Measurements from ENCODE around the gene HABP4. TPM values are rescaled to one million over a fixed set of nuclear protein-coding genes. Genes with fewer than 3 reads are reported as not detected.

Gene HABP4
- total RNA-seq, 4 donors from 2014 or later, result 1.9 to 11.3 (median 5.0) TPM

DNA sequence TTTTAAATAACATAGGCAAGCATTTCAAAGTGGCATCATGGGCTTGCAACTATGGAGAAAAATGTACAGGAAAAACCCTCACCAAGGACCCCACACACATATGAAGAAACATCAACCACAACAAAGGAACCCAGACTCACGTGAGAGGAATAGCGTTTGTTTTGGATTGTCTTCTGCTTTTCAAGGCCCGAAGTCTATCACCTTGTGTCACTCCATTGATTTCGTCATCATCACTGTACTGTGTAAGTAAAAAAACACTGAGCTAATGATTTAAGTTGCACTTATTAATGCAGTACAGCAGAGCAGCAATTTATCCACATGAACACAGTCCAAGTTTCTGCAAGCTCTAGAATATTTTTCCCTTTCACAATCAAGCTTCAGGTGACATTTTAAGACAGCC lies 72.4 kb downstream of the HABP4 start:
- no peaks in the 10 kb centered on the region for H3K36me3 ChIP-seq
- 72 to 74% methylated on average over 4 of the region's 4 CpGs for WGBS, 2 donors (ENCODE audit: low coverage in 1 of 2)
- H3K4me1 ChIP-seq, result no peaks in the 10 kb centered on the region
- H3K27me3 ChIP-seq, result no peaks in the 10 kb centered on the region
- no peak for TF ChIP-seq POLR2A (IDR thresholded peaks at IDR 0.05)
- TF ChIP-seq EP300 (IDR thresholded peaks at IDR 0.05; ENCODE audit: low read depth), result no peak
- intact Hi-C loops (cut with DNase I; ENCODE audit: low total_unique reads) (no loop called here), in situ Hi-C loops (cut with MboI; ENCODE audit: low pct_ligation_motif_present in 1 of 4, low pct_unique_long_range_greater_than_20kb in 1 of 4, low sequenced_read_pairs in 3 of 4) (no loop called here)
- no peak for DNase-seq
- no peak overlapping the region for H3K27ac ChIP-seq
- H3K4me3 ChIP-seq, result no peak overlapping the region
- no peaks in the 10 kb centered on the region for H3K9me3 ChIP-seq

DNA sequence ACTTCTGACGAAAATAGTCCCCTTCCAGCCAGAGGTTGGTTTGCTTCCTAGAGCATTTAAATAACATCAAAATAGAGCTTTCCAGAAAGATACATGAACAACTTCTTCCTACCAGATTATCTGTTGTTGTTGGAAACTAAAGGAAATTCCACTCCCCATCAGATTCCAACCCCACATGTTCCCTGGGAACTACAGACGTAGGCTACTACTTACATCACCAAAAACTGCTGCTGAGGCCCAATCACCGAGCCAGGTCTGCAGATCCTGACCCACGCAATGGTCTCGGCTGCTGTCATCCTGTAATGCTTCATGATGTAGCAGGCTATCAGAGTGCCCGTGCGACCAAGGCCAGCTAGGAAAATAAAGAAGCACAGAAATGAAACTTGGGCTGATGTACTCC lies 73.4 kb downstream of the HABP4 start:
- in situ Hi-C loops (cut with MboI; ENCODE audit: low pct_ligation_motif_present in 1 of 4, low pct_unique_long_range_greater_than_20kb in 1 of 4, low sequenced_read_pairs in 3 of 4), result no loop called here
- WGBS, 2 donors (ENCODE audit: low coverage in 1 of 2), result 90 to 97% methylated on average over 2 to 7 of the region's 7 CpGs
- TF ChIP-seq, protein P1, sequence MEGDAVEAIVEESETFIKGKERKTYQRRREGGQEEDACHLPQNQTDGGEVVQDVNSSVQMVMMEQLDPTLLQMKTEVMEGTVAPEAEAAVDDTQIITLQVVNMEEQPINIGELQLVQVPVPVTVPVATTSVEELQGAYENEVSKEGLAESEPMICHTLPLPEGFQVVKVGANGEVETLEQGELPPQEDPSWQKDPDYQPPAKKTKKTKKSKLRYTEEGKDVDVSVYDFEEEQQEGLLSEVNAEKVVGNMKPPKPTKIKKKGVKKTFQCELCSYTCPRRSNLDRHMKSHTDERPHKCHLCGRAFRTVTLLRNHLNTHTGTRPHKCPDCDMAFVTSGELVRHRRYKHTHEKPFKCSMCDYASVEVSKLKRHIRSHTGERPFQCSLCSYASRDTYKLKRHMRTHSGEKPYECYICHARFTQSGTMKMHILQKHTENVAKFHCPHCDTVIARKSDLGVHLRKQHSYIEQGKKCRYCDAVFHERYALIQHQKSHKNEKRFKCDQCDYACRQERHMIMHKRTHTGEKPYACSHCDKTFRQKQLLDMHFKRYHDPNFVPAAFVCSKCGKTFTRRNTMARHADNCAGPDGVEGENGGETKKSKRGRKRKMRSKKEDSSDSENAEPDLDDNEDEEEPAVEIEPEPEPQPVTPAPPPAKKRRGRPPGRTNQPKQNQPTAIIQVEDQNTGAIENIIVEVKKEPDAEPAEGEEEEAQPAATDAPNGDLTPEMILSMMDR (IDR thresholded peaks at IDR 0.05), result no peak
- TF ChIP-seq POLR2AphosphoS5 (IDR thresholded peaks at IDR 0.05) (no peak), EP300 (IDR thresholded peaks at IDR 0.05; ENCODE audit: low read depth) (no peak), POLR2A (IDR thresholded peaks at IDR 0.05) (no peak)
- intact Hi-C loops (cut with DNase I; ENCODE audit: low total_unique reads), result no loop called here
- no peaks in the 10 kb centered on the region for H3K4me1 ChIP-seq
- H3K4me3 ChIP-seq, result no peak overlapping the region
- no peaks in the 10 kb centered on the region for H3K36me3 ChIP-seq
- no peak overlapping the region for H3K27ac ChIP-seq
- DNase-seq, result no peak
- no peaks in the 10 kb centered on the region for H3K27me3 ChIP-seq
- no peaks in the 10 kb centered on the region for H3K9me3 ChIP-seq

DNA sequence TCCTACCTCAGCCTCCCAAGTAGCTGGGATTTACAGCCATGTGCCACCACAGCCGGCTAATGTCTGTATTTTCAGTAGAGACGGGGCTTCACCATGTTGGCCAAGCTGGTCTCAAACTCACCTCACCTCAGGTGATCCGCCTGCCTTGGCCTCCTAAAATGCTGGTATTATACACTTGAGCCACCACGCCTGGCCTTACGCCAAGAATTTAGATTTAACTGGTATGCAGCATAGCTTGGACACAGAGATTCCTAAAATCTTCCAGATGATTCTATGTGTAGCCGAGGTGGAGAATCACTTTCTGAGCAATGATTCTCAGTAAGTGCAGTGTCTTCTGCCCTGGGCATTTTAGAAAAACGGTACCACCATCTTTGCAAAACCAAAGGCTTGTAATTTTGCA lies 74.1 kb downstream of the HABP4 start:
- TF ChIP-seq EP300 (IDR thresholded peaks at IDR 0.05; ENCODE audit: low read depth) (no peak), POLR2A (IDR thresholded peaks at IDR 0.05) (no peak), POLR2AphosphoS5 (IDR thresholded peaks at IDR 0.05) (no peak)
- TF ChIP-seq, protein P1 (IDR thresholded peaks at IDR 0.05), result no peak
- no peak overlapping the region for H3K27ac ChIP-seq
- H3K4me3 ChIP-seq, result no peak overlapping the region
- no peaks in the 10 kb centered on the region for H3K9me3 ChIP-seq
- no peak for DNase-seq
- WGBS, 2 donors (ENCODE audit: low coverage in 1 of 2), result 43 to 93% methylated on average over 1 to 7 of the region's 7 CpGs
- no peaks in the 10 kb centered on the region for H3K4me1 ChIP-seq
- intact Hi-C loops (cut with DNase I; ENCODE audit: low total_unique reads), result no loop called here
- no peaks in the 10 kb centered on the region for H3K27me3 ChIP-seq
- in situ Hi-C loops (cut with MboI; ENCODE audit: low pct_ligation_motif_present in 1 of 4, low pct_unique_long_range_greater_than_20kb in 1 of 4, low sequenced_read_pairs in 3 of 4), result no loop called here
- H3K36me3 ChIP-seq, result no peaks in the 10 kb centered on the region

DNA sequence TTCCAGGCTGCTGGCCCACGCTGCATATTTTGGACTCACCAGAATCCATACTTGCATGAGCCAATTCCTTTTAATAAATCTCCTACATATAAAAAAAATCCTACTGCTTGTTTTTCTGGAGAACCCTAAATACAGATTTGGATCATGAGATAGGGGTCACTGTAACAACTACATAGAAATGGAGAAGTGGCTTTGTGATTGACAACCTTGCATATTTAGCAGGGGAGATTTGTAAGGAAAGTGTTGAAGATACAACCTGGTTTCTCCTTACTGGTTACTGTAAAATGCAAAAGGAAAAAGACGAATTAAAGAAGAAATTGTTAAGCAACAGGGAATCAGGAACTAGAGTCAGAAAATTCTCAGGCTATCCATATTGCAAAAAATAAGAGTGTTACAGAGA lies 74.8 kb downstream of the HABP4 start:
- Histone ChIP-seq H3K27ac (no peak overlapping the region), H3K27me3 (no peaks in the 10 kb centered on the region), H3K4me1 (no peaks in the 10 kb centered on the region), H3K9me3 (no peaks in the 10 kb centered on the region), H3K4me3 (no peak overlapping the region), H3K36me3 (no peaks in the 10 kb centered on the region)
- in situ Hi-C loops (cut with MboI; ENCODE audit: low pct_ligation_motif_present in 1 of 4, low pct_unique_long_range_greater_than_20kb in 1 of 4, low sequenced_read_pairs in 3 of 4) (no loop called here), intact Hi-C loops (cut with DNase I; ENCODE audit: low total_unique reads) (no loop called here)
- TF ChIP-seq, protein P1 (IDR thresholded peaks at IDR 0.05), result no peak
- TF ChIP-seq POLR2A (IDR thresholded peaks at IDR 0.05), result no peak
- TF ChIP-seq EP300 (IDR thresholded peaks at IDR 0.05; ENCODE audit: low read depth), result no peak
- TF ChIP-seq POLR2AphosphoS5 (IDR thresholded peaks at IDR 0.05), result no peak
- DNase-seq, result no peak
- 78 to 90% methylated on average over 2 of the region's 2 CpGs for WGBS, 2 donors (ENCODE audit: low coverage in 1 of 2)

DNA sequence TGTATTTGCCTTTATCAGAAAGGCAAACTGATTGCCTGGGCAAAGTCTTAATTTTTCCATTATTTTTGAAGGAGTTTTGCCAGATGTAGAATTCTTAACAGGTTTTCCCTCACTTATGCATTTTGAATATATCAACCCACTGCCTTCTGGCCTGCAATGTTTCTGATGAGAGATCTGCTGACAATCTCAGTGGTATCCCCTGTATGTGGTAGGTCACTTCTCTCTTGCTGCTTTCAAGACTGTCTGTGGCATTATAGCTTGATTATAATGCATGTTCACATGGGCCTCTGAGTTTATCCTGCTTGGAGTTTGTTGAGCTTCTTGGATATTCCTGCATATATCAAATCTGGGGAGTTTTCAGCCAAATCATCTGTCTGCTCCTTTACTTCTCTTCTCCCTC lies 82.2 kb downstream of the HABP4 start:
- intact Hi-C loops (cut with DNase I; ENCODE audit: low total_unique reads), result no loop called here
- in situ Hi-C loops (cut with MboI; ENCODE audit: low pct_ligation_motif_present in 1 of 4, low pct_unique_long_range_greater_than_20kb in 1 of 4, low sequenced_read_pairs in 3 of 4), result no loop called here
- Histone ChIP-seq H3K4me3 (no peak overlapping the region), H3K36me3 (peaks cover 0 to 18% (median 0%) of the 10 kb centered on the region in 4 donors), H3K4me1 (no peaks in the 10 kb centered on the region), H3K27ac (no peak overlapping the region), H3K9me3 (no peaks in the 10 kb centered on the region), H3K27me3 (no peaks in the 10 kb centered on the region)
- no peak for DNase-seq
- TF ChIP-seq EP300 (IDR thresholded peaks at IDR 0.05; ENCODE audit: low read depth) (no peak), POLR2A (IDR thresholded peaks at IDR 0.05) (no peak), POLR2AphosphoS5 (IDR thresholded peaks at IDR 0.05) (no peak)
- TF ChIP-seq, protein P1 (IDR thresholded peaks at IDR 0.05), result no peak

Measured in transverse colon (tissue), 4 donors.